ENCODE results near the gene MAPK9.

MAPK9 gene

DNA sequence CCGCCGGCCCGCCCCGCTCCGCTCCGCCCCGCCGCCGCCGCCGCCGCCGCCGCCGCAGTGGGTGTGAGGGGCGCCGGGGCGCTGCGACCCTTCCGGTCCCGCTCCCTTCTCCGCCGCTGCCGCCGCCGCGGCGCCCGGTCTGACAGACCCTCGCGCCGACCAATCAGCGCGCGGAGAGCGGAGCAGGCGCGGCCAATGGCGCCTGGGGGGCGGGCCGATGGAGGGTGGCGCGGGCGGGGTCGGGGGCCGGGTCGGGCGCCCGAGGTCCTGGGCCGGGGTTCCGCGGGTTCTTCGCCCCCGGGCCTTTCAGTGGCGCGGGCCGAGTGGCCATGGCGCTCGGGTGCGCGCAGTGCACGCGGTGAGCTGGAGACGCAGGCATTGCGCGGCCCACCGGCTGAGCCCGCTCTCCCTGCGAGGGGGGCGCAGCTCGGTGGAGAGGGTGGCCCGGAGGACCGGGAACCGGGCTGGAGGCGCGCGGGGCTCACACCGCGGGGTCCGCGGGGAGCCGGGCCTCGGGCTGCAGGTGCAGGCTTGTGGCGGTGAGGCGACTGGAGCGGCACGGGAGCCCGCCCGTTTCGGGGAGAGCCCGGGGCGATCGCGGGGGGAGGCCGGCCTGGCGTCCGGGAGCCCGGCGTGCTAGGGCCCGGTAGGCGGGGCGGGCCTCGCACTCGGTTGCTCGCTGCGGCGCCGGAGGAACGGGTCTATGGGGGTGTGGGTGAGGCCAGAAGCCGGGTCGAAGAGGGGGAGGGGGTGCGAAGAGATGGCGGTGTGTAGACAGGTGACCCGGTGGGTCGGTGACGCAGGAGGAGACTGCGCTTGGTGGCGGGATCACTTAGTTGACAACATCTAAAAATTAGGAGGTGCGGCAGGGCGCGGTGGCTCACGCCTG is at the start of gene MAPK9:
Gene MAPK9 (minus strand): TSS at position 141 of the 889 bp plus-strand sequence. CDS start 11,522 bp downstream, outside the sequence.
- DNase-seq, result peak; percentile 83

DNA sequence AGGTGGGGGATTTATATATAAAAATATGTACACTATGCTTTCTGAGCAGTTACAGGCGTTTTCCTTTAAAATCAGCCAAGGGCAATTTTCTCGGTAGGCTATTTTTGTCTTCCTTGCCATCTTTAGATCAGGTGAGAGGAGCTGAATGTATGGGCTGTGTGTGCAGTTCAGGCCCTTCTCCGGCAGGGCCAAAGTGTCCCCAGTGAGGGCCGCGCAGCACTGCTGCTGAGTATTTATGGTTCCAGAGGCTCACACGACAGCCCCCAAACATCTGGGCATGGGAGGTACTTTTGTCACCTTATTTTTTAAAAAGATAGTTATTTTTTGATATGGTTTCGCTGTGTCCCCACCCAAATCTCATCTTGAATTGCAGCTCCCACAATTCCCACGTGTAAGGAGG is 49.7 kb upstream of the MAPK9 start:
- no peak for DNase-seq

DNA sequence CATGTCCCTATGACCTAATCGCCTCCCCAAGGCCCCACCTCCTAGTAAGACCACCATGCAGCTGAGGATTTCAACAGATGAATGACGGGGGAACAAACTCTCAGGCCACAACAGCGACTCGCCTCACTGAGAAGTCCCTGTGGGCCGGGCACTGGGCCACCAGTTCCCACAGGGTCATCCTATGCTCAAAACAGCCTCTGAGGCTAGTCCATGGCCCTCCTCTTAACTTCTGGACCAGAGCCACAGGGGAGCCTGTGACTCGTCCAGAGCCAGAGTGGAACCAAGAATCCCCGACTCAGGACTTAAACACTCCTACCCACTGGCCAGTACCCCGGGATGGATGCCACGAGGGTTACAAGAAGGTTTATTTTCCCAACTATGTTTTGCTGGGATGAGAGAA is 49.0 kb upstream of the MAPK9 start:
- peak; percentile 56 for DNase-seq

DNA sequence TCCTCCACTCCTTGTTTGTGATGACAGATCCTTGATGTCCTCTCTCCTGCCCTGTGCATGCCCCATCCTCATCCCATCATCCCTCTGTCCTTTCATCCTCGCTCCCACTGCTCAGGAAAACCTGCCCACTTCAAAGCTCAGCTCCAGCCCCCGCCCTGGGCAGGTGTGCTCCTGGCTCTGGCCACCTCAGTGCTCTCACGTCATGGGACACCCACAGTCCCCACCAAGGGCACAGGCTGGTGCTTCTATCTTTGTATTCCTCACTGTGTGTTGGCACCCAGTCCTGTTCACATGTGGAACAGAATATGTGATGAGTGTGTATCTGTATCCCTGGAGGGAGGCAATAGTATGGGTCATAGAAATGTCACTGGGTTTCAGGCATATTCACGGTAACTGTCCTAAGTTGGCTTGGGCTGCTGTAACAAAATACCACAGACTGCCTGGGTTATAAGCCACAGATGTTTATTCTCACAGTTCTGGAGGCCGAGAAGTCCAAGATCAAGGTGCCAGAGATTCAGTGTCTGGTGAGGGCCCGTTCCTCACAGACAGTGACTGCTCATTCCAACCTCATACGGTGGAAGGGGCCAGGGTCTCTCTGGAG is 47.8 kb upstream of the MAPK9 start:
- DNase-seq, result peak; percentile 22

DNA sequence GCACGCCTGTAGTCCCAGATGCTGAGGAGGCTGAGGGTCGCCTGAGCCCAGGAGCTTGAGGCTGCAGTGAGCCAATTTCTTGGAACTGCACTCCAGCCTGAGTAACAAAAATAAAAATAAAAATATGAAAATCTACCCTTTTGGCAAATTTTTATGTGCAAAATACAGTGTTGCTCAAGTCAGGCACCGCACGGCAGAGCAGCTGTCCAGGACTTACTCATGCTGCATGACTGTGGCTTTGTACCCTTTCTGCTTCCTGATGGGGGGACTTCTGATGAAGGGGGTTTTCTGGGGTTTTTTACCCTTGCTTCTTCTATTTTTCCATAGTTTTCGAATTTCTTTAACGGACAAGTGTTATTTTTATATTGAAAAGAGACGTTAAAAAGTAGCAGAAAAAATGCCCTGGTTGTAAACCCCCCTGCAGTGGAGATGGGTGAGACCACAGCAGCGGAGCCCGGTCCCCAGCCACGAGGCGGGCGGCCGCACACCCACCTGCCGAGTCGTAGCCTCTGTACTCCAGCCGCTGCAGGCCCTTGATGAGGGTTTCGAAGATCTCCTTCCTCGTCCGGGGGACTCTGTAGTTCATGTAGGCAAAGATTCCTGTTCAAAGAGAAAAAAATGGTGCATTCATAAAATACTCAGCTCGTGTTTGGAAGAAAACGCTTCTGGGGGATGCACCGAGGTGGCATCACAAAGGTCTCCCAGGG is 46.3 kb upstream of the MAPK9 start:
- peak; percentile 25 for DNase-seq

DNA sequence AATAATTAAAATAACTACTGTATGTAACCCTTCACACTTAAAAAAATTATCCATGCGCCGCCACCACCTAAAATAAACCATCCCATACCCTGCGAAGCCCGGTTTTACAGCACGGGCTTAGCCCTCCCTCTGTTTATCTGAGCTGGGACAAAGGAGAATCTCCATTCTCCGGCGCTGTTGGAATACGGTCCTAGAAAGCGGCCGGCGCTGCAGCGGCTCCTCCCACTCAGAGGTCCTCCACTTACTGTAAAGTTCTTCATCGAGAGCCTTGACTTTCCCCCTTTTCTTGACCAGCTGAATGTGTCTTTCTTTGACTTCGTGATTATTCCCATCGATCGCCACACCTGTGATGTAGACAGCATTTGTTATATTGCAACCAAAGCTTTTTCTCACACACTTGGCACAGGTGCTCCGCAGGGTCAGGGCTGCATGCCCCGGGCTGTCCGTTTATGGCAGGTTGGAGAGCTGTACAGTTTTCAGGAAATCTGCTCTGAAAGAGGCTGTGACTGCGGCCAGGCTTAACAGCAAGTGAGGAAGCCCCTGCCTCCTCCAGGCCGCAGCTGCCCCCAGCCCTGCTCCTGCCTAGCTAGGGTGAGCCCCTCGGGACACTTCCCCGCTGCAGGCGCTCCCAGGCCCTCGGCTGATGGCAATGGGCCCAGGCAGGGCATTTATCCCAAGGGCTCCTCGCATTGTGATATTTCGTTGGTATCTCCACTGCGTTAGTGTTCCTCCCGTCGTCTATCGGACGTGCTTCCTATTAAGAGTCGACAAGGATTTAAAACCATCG is 44.5 kb upstream of the MAPK9 start:
- DNase-seq, result no peak

DNA sequence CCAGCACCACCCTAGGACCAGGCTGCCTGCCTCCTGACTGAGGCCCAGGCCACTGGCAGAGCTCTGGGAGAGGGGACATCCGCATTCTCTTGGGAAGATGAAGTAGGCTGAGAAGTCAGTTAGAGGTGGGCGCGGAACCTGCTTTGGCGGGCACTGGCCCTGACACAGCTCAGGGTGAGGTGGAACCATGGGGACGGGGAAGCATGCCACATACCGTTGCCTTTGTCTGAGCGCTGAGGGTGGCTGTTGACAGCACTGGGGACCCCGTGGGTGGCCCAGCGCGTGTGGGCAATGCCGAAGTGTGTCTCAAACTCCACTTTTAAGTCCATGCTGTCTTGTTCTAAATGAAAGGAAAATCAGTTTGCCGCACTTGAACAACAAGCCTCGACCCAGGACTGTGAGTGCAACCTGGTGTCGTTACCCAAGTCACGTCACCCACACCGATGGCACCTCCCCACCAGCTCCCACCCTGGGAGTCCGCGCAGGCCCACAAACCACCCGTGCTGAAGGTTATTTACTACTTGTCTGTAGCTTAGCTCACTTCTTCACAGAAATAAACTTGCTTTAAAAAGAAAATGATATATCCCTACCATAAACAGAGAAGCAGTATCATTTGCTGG is 43.8 kb upstream of the MAPK9 start:
- no peak for DNase-seq

DNA sequence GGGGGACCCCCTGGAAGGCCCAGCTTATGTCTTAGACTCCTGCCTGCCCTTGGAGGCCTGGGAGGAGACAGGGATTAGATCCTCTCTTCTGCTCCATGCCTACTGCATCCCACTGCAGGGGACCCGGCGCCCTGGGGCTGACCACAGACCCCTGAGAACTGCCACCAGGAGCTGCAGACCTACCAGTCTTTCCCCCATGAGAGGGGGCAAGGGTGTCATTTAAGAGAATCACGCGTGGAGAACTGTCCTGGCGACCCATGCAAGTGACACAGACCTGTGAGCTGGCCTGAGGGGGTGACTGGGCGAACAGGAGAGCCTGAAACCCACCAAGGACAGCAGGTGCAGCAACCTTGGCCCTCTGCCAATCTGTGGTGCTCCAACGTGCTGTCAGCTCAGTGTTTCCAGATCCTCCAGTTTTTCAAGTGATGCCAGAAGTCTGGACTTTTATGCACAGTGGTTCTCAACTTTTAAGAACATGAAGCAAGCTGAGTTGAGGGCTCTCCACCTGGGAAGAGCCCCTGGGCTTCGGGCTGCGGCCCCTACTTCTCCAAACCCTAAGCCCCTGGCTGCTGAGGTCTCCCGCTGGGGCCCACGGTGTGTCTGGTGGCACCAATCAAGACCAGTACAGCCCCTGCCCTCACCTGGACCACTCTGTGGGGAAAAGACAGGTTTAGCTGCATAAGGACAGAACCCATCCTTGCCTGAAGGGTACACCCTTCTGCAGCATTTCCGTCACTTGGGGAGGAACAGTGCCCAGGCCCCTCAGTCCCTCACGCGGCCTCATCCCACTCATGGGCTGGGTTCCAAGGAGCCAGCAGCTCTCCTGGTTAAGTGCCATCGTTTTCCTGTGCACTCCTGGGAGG is 43.1 kb upstream of the MAPK9 start:
- DNase-seq, result no peak

DNA sequence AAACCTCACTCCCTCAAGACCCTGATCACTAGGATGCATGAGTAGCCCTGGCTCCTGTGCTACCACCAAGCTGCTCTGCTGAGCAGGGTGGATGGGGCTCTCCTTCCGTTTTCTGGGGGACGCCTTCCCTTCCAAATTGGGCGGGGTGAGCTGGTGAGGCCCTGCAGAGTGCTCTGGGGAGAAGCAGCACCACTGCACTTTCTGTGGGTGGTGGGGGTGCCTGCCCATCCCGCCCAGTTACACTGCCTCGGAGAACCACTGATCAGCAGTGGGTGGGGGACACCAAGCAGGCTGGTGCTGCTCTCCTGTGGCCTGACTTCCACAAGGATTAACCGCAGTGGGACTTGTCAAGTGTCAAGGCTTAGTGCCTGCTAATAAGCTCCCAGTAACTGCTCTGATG is 42.3 kb upstream of the MAPK9 start:
- no peak for DNase-seq

DNA sequence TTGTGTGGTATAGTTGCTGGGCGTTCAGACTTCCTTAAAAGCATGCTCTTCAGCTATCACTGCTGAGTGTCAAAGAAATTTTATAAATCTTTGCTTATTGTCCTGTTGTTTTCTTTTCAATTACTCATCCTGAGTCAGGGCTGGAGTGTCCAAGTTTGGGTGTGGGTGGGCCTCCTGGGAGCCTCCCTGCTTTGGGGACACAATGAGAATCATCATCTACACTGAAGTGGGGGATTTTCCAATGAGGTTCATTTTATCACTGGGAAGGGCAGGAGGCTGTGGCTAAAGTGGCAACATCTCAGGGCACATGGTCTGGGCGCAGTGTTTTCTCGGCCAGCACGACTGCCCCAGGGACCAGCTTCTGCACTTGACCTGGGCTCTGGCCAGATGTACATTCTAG is 41.8 kb upstream of the MAPK9 start:
- DNase-seq, result peak; percentile 80

DNA sequence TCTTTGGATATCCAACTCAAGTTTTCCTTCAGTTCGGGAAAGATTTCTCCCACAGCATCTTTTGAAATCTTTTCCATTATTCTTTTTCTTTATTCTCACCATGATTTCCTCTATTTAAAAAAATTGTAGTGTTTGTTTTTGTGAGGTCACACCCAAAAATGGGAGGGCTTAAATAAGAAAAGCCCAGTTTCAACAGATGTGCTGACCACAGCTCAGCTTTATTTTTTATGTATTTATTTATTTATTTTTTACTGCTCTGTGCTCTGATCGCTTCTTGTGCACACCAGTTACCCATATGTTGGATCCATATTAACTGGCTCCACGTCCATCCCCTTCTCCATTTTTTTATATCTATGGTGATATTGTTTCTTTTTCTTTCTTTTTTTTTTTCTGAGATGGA is 41.0 kb upstream of the MAPK9 start:
- DNase-seq, result no peak

DNA sequence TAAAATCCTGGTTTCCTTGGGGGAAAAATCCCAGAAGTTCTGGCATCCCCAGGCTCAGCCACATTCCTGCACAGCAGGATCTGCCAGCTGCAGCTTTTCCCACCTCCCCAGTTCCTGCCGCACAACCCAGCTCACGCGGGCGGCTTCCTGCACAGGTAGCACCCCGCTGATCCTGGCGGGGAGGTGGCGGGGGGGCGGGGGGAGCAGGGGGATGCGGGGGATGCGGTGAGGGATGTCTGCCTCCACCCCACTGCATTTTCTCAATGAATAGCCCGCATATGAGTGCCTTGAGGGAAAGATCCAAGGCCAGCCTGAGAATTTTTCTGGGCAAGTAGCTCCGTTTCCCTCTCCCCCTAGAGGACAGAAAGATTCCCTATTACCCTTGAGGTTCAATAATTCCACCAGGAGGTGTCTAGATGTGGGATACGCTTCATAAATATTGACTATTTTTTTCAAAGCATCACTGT is 40.2 kb upstream of the MAPK9 start:
- peak; percentile 57 for DNase-seq

DNA sequence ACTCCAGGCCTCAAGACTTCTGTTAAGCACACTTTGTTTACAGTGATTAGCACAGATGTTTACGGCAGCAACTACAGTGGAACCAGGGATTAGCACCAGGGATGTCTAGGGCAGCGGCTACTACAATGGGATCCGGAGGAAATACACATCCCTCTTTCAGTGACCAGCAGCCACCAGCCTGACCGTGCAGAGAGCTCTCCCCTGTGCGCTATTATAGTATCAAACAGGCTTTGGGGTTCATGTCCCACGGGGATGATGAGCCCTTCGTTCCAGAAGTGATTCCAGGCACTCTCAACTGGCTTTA is 39.7 kb upstream of the MAPK9 start:
- no peak for DNase-seq

DNA sequence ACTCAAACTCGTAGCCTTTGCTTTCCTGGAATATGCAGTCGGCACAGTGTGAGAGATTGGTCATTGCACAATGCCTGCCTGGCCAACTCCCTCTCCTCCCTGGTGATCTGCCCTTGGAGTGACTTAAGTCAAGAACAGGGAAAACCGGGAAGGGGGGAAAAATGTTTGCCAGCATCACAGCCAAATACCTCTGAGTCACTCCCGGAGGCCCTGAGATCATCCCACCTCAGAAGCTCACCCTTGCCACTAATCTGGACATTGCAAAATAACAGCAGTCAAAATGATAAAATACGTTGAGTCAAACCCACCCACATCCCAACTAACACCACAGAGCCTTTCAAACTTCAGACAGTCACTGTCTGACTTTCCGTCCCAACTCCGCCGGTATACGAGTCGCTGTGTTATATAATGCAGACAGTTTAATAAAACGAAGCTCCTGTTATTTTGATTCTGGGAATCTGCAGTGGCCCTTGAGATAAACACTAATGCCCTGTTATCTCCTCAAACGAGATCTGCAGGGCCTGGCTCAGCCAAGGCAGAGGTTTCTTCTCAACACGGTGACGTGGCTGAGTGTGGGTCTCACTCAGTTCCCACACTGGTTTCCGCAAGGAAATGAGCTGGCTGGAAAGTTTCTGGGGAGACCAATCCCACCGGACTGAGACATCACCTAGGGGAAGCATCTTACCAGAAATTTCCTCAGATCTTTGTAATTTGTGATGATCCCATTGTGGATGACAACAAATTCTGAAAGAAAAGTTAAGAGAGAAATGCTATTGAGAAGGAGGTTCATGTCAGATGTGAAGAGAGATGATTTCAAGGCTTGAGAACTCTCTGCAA is 39.1 kb upstream of the MAPK9 start:
- peak; percentile 98 for DNase-seq

DNA sequence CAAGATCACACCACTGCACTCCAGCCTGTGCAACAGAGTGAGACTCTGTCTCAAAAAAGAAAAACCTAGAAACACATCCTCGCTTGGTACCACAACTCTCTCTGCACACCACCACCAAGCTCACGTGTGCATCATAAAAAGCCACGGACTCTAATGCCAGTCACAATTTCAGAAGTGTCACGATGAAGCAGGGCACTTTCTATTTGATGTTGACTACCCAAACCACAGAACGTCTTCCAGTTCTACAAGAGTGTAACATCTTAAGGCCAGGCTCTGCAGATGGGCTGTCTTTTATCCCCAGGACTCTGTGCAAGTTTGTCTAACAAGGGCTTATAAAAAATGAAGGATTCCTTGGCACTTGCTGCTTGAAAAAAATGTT is 38.4 kb upstream of the MAPK9 start:
- DNase-seq, result no peak

DNA sequence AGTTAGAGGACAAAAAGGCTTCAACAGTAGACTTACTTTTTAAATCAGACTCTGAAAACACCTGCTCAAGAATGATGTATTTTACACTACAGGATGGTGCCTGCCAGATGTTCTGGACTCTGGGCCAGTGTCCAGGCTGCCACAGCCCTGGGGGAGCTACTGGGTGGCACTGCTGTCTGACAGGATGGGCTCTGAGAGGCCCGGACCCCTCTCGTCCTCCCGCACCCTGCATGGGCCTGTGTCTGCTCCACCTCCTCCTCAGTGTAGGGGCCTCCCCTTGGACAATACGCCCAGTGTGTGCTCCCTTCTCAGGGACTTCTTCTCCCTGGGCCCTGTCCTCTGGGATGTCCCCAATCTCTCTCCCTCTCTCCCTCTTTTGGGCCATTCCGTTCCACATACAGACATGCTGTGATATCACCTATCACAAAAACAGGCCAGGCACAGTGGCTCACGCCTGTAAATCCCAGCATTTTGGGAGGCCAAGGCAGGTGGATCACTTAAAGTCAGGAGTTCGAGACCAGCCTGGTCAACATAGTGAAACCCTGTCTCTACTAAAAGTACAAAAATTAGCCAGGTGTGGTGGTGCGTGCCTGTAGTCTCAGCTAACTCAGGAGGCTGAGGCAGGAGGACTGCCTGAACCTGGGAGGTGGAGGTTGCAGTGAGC is 37.9 kb upstream of the MAPK9 start:
- DNase-seq, result no peak

DNA sequence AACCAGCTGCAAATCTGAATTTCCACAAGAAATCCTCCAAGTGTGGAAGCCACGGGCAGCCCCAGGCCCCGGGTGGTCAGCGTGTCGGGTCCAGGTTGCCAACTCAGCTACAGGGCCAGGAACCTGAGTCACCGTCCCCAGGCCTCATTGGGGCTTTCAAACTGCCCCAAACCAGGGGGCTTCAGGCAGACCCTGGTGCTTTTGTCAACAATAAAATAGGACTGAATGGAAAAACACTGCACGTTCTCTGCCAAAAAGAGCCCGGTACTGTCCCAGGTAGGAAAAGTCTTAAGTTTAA is 37.2 kb upstream of the MAPK9 start:
- DNase-seq, result no peak

DNA sequence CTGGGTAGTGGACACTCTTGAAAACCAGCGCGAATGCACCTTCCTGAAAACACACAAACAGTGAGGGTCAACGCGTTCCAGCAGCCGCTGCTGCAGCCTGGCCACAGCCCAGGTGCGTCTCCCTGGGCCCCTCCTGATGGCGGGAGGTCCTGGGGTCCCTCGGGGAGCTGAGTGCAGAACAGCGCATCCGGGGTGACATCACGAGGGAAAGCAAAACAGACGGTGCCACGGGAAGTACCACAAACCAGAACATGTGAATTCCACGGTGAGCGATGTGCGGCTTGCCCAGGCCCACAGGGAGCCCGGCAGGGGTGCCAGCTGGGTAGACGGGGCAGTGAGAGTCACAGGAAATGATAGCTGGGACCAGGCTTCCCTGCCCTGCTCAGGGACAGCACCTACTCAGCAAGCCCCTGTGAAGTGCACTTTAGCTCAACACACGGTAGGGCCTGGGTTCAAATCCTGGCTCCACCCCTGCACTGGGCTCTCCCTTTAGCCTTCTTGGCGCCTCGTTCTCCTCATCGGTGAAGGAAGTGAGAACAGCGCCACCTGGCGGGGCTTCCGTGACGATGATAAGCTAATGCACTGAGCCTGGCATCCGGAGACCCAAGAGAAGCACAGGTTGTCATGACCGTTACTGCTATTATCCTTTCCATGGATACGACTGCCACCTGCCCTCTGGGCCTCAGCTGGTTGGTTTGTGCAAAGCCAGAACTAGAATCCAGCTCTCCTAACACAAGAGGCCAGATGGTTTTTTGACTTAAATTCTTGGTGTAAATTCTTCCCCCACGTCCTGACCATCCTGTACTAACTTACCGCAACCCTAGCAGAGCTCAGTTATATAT is 36.6 kb upstream of the MAPK9 start:
- DNase-seq, result peak; percentile 70

DNA sequence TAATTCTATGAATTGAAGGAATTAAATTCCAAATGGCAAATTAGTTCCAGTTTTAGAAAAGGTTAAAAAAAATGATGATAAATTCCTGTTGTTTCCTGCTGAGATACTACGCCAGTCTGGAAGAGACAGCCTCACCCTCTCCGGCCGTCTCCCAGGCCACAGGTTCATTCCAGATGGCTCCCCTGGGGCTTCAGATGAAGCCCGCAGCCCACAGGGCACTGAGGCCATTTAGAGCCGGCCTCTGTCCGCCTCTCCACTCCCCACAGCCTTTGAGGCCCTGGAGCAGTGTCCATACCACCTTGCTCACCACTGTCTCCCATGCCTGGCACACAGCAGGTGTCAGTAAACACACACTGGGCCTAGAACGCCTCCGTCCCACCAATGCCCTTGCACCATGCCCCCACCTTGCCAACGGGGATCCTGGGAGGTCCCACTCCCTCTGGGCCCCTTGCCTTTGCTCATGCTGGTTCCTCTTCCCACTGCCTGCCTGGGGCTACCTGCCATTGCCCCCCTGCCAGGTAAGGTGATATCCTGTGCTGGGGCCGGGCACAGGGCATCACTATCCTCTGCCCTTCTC is 35.2 kb upstream of the MAPK9 start:
- no peak for DNase-seq
